MM.1S (cell line): Measurements from ENCODE around the gene SLC9B2.

Experiments
- EZH2 ChIP-seq: fragments of 300-600 bp; sonication (generic); optimal IDR thresholded peaks from 2 replicates; pipeline ENCODE3; 2017; ENCODE audit warnings: low read depth, mild to moderate bottlenecking, antibody characterized with exemption, low read length, mixed read lengths
- EZH2phosphoT487 ChIP-seq: fragments of 300-600 bp; sonication (generic); IDR thresholded peaks from 2 replicates; pipeline ENCODE4 v1.6.1; 2018; ENCODE audit warnings: antibody characterized with exemption, low read length
- TF ChIP-seq, protein P1 (sequence below): fragments of 300-600 bp; sonication (generic); IDR thresholded peaks from 2 replicates; pipeline ENCODE4 v1.5.1; 2016; ENCODE audit warnings: antibody characterized with exemption, low read length, mixed read lengths

DNA sequence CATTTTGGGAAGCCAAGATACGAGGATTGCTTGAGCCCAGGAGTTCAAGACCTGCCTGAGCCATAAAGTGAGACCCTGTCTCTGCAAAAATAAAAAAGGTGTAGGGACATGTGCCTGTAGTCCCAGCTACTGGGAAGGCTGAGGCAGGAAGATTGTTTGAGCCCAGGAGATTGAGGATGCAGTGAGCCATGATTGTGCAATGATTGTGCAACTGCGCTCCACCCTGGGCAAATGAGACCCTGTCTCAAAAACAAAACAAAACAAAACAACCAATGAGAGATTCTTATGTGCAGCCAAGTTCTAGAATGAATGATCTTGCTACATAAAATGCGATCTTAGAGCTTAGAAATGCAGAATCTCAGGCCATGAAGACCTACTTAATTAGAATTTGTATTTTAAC is 22.5 kb downstream of the SLC9B2 start:
- TF ChIP-seq, protein P1, sequence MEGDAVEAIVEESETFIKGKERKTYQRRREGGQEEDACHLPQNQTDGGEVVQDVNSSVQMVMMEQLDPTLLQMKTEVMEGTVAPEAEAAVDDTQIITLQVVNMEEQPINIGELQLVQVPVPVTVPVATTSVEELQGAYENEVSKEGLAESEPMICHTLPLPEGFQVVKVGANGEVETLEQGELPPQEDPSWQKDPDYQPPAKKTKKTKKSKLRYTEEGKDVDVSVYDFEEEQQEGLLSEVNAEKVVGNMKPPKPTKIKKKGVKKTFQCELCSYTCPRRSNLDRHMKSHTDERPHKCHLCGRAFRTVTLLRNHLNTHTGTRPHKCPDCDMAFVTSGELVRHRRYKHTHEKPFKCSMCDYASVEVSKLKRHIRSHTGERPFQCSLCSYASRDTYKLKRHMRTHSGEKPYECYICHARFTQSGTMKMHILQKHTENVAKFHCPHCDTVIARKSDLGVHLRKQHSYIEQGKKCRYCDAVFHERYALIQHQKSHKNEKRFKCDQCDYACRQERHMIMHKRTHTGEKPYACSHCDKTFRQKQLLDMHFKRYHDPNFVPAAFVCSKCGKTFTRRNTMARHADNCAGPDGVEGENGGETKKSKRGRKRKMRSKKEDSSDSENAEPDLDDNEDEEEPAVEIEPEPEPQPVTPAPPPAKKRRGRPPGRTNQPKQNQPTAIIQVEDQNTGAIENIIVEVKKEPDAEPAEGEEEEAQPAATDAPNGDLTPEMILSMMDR: no peak
- TF ChIP-seq EZH2: no peak
- TF ChIP-seq EZH2phosphoT487: no peak
